Muscle of arm (tissue), 12 donors: ENCODE results near the gene MAZ. TPM values are rescaled to one million over a fixed set of nuclear protein-coding genes. Genes with fewer than 3 reads are reported as not detected.
"Not testable (repeated sequence)": the region's sequence is repeated elsewhere in the genome, so short reads cannot be mapped to it uniquely, and the experiment has no call there.

Source experiments
- DNase-seq: peaks from one replicate; pipeline ENCODE4 v3.0.0-alpha.2; 2013
- polyA plus RNA-seq, 12 donors: library from polyadenylated mRNA; unstranded; fragments of 120-200 nt; gene quantifications; one replicate each; pipeline ENCODE4 v1.2.1, GENCODE V29; 2013; ENCODE audit not compliant: insufficient read length in 12 of 12

MAZ gene
- polyA plus RNA-seq, 12 donors = 185 to 364 (median 230) TPM; not detected in 1

DNA sequence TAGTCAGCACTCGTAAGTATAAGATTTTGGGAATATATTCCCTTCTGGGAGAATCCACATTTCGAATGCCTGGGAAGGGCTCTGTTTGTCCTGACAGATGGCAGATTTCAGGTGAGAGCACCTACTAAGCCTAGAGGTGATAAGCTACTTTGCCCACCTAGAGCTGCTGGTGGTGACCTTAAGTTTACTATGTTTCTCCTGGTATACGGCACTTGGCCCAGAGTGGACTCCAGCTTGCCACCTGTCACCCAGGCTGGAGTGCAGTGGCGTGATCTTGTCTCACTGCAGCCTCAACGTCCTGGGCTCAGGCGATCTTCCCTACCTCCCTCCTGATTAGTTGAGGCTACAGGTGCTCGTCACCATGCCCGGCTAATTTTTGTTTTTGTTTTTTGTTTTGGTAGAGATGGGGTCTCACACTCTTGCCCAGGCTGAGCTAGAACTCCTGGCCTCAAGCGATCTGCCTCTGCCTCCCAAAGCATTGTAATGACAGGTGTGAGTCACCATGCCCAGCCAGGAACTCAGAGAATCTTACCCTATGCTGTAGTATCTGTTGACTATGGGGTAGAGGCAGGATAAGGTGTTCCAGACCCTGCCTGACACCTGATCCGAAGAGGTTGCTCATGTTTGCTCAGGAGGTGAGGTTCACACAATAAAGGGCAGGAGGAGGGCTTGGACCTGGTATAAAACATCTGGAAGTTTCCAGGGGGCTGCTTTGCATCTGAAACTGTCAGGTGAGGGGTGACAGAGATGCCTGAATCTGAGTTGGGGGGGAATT, 28.6 kb upstream of the MAZ start, which contains the start of gene ZG16:
TSS of gene ZG16 (plus strand) at position 681 of the 775 bp plus-strand sequence. CDS start 1,011 bp downstream, outside the sequence.
- DNase-seq = no peak

DNA sequence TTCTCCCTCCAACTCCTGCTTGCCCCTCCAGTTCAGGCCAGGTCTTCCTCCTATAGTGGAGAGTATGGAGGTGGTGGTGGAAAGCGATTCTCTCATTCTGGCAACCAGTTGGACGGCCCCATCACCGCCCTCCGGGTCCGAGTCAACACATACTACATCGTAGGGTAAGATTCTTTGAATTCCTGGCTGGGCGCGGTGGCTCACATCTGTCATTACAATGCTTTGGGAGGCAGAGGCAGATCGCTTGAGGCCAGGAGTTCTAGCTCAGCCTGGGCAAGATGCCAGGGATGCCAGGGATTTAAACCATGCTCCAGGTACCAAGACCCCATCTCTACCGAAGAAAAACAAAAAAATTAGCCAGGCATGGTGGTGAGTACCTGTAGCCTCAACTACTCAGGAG, 26.9 kb upstream of the MAZ start:
- no peak for DNase-seq

DNA sequence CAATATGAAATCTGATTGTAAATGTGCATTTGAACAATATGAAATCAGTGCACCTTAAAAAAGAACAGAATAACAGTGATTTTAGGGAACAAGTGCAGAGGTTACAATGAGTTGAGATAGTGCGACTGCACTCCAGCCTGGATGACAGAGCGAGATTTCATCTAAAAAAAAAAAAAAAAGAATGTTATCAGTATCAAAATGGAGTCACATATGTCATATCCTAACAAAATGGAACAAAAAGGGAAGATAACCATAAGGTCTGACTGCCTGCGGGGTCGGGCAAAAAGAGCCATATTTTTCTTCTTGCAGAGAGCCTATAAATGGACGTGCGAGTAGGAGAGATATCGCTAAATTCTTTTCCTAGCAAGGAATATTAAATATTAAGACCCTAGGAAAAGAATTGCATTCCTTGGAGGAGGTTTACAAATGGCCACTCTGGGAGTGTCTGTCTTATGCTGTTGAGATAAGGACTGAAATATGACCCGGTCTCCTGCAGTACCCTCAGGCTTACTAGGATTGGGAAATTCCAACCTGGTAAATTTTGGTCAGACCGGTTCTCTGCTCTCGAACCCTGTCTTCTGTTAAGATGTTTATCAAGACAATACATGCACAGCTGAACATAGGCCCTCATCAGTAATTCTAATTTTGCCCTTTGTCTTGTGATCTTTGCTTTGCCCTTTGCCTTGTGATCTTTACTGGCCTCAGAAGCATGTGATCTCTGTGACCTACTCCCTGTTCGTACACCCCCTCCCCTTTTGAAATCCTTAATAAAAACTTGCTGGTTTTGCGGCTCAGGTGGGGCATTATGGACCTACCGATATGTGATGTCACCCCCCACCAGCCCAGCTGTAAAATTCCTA, 23.0 kb upstream of the MAZ start:
- not testable (repeated sequence) for DNase-seq

DNA sequence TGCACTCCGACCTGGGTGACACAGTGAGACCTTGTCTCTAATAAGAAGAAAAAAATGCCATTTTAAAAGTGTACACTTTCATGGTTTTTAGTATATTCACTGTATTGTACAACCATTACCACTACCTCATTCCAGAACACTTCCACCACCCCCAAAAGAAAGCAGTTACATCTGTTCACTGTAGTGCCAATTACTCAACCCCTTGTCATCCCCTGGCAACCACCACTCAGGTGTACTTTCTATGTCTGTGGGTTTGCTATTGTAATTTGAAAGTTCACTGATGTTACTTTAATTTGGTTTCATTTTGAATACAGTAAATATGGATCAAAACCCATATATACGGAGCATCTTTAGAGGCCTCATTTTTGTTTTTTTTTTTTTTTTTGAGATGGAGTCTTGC, 22.2 kb upstream of the MAZ start:
- no peak for DNase-seq

DNA sequence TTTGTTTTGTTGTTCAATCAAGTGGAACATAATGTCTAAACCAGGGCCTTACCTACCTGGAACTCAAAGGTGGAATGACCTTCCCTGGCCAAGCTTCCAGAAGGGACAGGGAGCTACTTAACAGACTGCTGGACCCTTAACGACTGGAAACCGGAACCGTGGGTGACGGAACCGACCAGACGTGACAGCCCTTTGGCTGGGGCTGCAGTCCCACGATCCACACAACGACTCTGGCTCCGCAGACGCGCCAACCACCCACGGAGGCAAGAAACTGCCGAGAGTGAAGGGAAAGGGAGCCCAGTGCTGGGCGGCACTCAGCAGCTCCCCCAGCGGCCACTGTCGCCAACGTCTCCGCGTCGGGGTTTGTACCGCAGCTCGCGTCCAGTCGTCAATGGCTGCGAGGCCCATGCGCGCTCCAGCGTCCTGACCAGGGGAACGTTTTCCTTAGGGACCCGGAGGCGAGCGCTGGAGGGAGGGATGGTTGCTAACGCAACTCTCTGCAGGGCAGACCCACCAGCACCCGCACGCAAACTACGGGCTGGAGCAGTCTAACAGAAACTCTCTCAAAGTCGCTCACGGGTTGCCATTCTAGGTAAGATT, 21.3 kb upstream of the MAZ start:
- DNase-seq = peak; percentile 42

DNA sequence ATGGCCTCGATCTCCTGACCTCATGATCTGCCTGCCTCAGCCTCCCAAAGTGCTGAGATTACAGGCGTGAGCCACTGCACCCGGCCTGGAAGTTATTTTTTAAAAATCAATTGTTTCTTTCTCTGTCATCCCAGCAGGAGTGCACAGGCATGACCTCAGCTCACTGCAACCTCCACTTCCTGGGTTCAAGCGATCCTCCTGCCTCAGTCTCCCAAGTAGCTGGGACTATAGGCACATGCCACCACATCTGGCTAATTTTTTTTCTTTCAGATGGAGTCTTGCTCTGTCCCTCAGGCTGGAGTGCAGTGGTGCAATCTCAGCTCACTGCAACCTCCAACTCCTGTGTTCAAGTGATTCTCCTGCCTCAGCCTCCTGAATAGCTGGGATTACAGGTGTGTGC, 19.2 kb upstream of the MAZ start:
- not testable (repeated sequence) for DNase-seq

DNA sequence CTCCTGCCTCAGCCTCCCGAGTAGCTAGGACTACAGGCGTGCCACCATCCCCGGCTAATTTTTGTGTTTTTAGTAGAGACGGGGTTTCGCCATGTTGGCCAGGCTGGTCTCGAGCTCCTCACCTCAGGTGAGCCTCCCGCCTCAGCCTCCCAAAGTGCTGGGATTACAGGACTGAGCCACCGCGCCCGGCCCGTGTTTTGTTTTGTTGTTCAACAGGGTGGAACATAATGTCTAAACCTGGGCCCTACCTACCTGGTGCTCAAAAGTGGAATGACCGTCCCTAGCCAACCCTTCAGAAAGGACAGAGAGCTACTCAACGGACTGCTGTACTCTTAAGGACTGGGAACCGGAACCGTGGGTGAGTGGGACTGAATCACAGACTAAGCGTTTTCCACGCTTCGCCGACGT, 16.6 kb upstream of the MAZ start:
- no peak for DNase-seq

DNA sequence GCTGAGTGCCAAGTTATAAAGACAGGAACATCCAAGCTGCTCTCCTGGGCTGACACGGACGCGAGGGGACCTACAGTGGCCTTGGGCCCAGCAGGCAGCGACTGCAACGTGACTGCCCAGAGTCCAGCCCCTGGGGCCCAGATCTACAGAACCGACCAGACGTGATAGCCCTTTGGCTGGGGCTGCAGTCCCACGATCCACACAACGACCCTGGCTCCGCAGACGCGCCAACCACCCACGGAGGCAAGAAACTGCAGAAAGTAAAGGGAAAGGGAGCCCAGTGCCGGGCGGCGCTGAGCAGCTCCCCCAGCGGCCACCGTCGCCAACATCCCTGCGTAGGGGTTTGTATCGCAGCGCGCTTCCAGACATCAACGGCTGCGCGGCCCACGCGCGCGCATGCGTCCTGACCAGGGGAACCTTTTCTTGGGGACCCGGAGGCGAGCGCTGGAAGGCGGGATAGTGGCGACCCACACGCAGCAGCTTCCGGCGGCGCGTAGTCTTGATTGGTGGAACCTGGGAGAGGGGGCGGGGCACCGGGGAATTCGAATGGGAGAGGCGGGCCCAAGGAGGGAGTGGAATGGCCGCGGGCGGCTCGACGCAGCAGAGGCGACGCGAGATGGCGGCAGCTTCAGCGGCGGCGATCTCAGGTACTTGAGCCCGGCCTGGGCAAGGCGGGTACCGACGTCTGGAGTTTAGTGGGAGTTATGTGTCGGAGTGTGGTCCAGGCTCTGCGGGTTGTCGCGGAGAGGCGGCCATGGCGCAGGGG, 16.0 kb upstream of the MAZ start, which contains the start of gene KIF22:
TSS of gene KIF22 (plus strand) at position 569 of the 766 bp plus-strand sequence. CDS start at position 578, 9 bp downstream.
- peak; percentile 100 for DNase-seq

DNA sequence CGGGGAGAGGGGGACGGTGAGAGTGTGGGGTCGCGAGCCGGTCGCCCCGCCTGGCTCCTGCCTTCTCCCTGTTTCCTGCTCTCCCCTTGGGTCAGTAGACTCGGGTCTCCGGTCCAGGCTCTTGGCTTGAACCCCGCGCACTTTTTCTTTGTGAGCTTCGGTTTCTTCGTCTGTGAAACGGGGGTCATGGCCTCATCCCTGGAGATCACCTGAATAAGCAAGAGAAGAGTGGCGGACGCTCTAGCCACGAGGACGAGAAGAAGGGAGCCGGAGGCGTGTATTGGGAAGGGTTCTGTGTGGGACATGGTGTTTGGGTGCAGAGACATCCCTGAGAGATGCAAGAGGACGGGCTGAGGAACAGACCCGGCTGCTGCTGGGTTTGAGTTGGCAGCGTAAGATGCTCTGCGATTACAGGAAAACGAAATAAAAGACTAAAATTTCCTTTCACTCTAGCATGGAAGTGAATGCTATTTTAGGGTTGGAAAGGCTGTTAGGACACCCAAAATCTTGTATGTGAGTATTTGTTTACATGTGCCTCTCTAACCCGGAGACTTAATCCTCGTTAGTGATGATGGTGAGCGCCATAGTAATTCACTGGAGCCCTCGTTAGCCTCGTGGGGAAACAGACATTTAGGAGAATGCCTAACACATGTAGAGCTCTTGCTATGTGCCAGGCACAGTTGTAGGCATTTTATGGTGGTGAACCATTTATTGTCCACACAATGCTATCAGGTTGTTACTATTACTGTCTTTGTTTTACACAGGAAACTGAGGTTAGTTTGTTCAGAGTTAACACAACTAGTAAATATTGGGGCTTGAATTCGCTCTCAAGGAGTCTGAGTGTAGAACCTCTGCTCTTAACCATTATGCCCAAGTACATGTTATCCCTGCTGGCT, 15.1 kb upstream of the MAZ start:
- DNase-seq = no peak

DNA sequence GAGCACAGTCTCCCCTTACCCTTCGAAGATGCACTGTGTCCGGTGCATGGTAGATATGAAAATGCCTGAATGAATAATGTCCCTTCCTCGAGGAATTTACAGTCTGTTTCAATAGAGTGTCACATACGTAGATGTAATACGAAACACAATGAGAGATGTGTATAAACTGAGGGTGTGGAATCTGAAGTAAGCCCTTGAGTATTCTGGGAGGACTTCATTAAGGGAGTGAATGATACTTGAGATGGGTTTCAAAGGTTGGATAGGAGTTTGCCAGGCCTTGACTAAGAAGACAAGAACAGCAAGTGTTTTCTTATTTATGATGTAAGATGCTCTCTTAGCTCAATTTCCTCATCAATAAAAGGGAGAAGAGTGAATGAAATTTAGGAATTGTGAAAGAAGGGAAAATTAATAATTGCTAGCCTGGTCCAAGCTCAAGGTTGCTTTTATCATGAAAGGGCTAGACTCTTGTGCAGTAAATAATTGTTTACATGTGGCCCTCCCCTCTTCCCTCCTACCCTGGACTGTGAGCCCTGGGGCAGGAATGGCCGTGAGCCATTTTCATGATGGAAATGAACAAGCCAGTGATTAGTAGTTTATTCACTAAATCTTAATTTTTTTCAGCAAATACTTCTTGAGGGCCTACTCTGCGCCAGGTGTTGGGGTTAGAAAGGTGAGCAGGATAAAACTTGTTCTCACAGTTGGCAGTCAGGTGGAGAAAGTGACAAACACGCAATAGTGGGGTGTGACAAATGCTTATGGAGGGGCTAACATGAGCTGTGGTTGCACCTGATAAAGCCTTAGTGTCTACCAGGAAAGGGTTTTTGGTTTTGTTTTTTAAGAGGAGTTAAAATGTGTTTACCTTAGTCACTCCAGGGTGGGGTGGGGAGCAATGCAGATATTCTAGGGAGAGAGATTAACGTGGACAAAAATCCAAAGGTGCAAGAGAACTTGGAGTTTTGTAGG, 14.2 kb upstream of the MAZ start:
- DNase-seq = no peak

DNA sequence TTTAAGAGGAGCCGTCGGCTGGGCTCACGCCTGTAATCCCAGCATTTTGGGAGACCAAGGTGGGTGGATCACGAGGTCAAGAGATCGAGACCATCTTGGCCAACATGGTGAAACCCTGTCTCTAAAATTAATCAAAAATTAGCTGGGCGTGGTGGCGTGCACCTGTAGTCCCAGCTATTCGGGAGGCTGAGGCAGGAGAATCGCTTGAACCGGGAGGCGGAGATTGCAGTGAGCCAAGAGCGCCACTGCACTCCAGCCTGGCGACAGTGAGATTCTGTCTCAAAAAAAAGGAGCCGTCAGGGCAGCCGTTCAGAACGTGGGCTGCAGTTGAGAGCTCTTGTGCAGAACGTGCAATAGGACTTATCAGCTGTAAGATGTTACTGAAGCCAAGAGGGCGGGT, 13.2 kb upstream of the MAZ start:
- DNase-seq = not testable (repeated sequence)

DNA sequence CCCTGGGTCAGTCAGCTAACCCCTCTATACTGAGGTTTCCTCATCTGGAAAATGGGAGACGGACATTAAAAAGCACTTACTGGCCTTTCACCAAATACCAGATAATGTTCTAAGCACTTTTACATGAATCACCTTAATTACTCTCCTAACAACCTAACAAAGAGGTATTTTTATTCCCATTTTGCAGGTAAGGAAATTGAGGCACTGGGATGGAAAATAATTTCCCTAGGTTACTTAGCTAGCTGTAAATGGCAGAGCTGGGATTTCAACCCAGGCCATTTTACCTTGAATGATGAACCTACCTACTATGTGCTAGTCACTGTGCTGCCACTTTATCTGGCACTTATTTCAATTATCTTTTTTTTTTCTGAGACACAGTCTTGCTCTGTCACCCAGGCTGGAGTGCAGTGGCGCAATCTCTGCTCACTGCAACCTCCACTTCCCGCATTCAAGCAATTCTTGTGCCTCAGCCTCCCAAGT, 12.1 kb upstream of the MAZ start:
- no peak for DNase-seq

DNA sequence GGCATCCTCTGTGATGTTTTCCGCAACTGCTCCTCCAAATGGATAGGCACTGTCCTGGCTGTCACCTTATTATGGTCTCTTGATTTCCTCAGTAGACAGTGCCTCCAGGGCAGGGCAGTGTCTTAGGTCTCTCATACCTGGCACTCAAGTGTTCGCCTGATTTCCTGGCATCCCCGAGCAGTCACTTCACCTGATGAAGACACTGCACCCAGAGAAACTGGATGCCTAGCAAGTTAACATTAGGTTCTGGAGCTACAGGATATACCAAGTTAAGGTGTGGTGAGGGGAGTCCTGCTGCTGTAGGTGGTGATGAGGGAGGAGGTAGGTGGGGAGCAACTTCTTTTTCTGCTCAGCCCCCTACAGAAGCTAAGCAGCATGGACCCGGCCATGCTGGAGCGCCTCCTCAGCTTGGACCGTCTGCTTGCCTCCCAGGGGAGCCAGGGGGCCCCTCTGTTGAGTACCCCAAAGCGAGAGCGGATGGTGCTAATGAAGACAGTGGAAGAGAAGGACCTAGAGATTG, 3.9 kb upstream of the MAZ start:
- no peak for DNase-seq

DNA sequence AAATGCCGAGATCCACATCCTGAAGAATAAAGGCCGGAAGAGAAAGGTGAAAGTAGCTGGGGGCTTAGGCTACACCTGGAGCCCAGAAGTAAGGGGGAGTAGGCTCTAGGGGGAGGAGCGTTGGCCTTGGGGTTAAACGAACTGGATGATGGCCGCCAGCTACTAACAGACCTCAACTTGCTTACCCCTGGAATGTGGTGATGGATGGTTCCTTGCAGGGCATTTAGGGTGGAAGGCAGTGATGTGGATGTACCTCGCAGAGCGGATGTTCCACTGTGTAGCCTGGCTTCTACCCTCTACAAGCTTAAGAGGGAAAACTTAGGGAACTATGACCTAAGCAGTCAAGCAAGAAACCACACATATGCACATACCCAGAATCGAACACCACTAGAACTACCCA, 2.3 kb upstream of the MAZ start:
- DNase-seq = no peak

DNA sequence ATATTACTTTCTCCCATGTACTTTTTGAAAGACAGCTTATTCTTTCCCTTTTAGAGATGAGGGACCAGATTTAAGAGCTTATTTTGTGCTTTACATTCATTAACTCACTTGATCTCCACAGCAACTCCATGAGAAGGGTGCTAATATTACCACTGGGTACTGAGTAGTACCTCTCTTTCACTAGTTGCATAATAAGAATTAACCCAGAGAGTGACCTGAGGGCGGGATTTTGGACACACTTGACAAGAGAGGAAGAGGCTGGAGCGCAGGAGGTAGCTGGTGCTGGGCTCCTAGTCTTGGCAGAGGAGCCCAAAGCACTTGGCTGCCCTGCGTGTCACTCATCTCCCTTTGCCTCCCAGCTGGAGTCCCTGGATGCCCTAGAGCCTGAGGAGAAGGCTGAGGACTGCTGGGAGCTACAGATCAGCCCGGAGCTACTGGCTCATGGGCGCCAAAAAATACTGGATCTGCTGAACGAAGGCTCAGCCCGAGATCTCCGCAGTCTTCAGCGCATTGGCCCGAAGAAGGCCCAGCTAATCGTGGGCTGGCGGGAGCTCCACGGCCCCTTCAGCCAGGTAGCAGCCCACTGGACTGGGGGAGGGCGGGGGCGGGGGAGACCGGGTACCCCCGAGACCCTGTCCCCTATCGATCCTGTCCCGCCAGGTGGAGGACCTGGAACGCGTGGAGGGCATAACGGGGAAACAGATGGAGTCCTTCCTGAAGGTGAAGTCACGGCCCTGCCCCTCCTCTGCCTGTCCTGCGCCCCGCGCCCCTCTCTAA, 1.7 kb upstream of the MAZ start:
- DNase-seq = no peak

DNA sequence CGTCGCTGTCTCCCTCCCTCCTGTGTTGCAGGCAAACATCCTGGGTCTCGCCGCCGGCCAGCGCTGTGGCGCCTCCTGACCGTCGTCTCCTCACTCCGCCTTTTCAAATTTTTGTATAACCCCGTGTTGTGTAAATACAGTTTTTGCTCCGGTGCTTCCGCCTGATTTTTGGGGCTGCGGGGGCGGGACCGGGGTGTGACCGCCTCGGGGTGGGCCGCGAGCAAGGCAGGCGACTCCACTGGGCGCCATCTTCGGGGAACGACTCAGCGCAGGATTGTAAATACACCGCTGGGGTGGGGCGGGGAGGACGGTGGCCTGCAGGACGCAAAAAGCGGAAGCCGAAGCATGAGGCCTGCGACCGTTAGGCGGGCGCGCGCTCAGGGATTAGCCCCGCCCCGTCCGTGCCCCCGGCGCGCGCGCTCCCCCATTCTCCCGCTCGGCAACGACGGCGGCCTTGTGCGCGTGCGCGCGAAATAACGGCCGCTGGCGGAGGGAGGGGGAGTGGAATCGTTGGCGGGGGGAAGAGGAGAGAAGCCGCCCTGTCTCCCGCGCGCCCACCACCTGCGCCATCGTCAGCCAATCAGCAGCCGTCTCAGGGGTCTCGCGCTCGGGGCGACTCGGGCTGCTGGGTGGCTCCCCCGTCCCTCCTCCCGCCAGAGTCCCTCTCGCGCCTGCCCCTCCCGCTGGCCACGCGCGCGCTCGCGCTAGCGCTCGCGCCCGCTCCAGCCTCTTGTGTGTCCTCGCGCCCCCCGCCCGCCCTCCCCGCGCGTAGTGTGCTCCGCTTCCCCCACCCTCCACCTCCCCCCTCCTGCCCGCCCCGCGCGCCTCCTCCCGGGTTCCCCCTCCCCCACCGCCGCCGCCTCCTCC, 864 bp upstream of the MAZ start:
- peak; percentile 96 for DNase-seq
